Ovary (tissue), 9 donors: ENCODE results near the gene FARP2. TPM values are rescaled to one million over a fixed set of nuclear protein-coding genes. Genes with fewer than 3 reads are reported as not detected.
A peak's percentile ranks its signal among the peaks of the same experiment; 100 is the strongest.

Source experiments
- DNase-seq, 5 donors: peaks; one replicate each; pipeline ENCODE4 v3.0.0-alpha.2; 2019 to 2020
- H3K27ac ChIP-seq, 2 donors: fragments of 200-600 bp; one replicate each; pipeline versions ENCODE4 v1.5.1 to v1.8.0; 2019 to 2022
- H3K27me3 ChIP-seq: fragments of 200-600 bp; one replicate; pipeline ENCODE4 v1.8.0; 2022
- H3K36me3 ChIP-seq: fragments of 200-600 bp; sonication (generic); one replicate; pipeline ENCODE4 v1.5.1; 2019
- H3K4me1 ChIP-seq: one replicate; pipeline ENCODE4 v1.8.1; 2013; ENCODE audit warnings: mild to moderate bottlenecking, moderate library complexity; ENCODE audit not compliant: insufficient read depth
- H3K4me3 ChIP-seq: fragments of 200-600 bp; sonication (generic); one replicate; pipeline ENCODE4 v1.5.1; 2017
- H3K9me3 ChIP-seq, 2 donors: fragments of 200-600 bp in 1 of 2; sonication (generic) in 1 of 2; one replicate each; pipeline versions ENCODE4 v1.5.1 to v1.8.1; 2013 to 2019; ENCODE audit warnings: mild to moderate bottlenecking in 1 of 2, moderate library complexity in 1 of 2
- EP300 ChIP-seq: sonication (generic); formaldehyde crosslinking; IDR thresholded peaks from one replicate; pipeline ENCODE4 v1.6.1; 2017; ENCODE audit warnings: antibody characterized with exemption
- POLR2A ChIP-seq: fragments of 450-650 bp; IDR thresholded peaks from one replicate; pipeline ENCODE4 v1.6.1; 2017; ENCODE audit warnings: antibody characterized with exemption, mild to moderate bottlenecking, moderate library complexity
- WGBS, 3 donors: extraction: QIAGEN DNeasy Blood & Tissue Kit in 1 of 3; methylation state at CpG; one replicate each; pipeline versions ENCODE4 v1.1.5 to v1.1.7; 2013 to 2017; 5-methylcytosine and 5-hydroxymethylcytosine counted together
- intact Hi-C, 4 donors: fragments of 100-400 bp; cut with DNase I; formaldehyde crosslinking; loops; one replicate each; pipeline versions ENCODE4 v1.11.0 to v1.15.1; 2022 to 2023
- polyA plus RNA-seq, 2 donors: library from polyadenylated mRNA; stranded (reverse); fragments of 200-250 nt in 1 of 2; fragments of 350-450 nt in 1 of 2; fragmentation: Illumina TruSeq in 1 of 2; extraction: RNeasy Lipid Tissue Mini Kit (QIAGEN cat#74804) in 1 of 2; gene quantifications; one replicate each; pipeline ENCODE4 v1.2.3, GENCODE V29; 2013 to 2014
- total RNA-seq, 7 donors: library from RNA; depleted of rRNA in 2 of 7; stranded (reverse); fragments of >200 nt in 2 of 7; fragmentation: NEBNext Ultra II Directional in 3 of 7; extraction: Animal tissue kit (Norgen Biotek cat#: 25700) in 3 of 7; gene quantifications; one replicate each; pipeline versions ENCODE4 v1.1.0 to v1.2.4, GENCODE V29; 2016 to 2023
- TF ChIP-seq, protein P1 (sequence below), 3 donors: fragments of 450-650 bp in 2 of 3; fragments of 200-600 bp in 1 of 3; IDR thresholded peaks; one replicate each; pipeline versions ENCODE4 v1.5.1 to v1.8.0; 2016 to 2022; ENCODE audit warnings: antibody characterized with exemption in 3 of 3, mild to moderate bottlenecking in 1 of 3
- donor health status: DM: no; HTN: no; CAD: no; lungs with moderate emphysema.
- donor health status: DM: no; HTN: no; CAD: no.
- donor health status: Bipolar disorder and iron deficiency.
- donor health status: DM: yes; HTN: yes; CAD: no.
- donor health status: DM: no; HTN: no; CAD: no.
- donor health status: DM: yes; HTN: yes; CAD: no.

FARP2 gene
- total and polyA plus RNA-seq, 9 donors = 13.5 to 62.1 (median 39.5) TPM

DNA sequence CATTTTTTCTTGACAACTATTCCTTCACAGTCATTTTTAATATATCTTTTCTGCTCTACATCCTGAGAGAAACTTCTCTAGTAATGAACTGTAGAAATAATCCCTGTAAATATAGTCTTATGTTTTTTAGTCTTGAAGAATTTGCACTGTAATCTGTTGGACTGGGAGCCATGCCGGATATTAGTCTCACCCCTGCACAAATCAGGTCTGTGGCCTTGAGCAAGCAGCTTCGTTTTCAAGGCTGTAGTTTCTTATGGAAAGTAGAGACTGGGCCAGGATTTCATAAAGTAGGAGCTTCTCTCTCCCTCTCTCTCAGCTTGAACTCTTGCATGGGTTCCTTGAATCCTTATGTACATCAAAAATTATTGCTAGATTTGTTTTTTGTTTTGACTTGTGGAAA, 8.7 kb downstream of the FARP2 start:
- WGBS, 3 donors = 4 to 10% (median 10%) methylated on average over 2 of the region's 2 CpGs

DNA sequence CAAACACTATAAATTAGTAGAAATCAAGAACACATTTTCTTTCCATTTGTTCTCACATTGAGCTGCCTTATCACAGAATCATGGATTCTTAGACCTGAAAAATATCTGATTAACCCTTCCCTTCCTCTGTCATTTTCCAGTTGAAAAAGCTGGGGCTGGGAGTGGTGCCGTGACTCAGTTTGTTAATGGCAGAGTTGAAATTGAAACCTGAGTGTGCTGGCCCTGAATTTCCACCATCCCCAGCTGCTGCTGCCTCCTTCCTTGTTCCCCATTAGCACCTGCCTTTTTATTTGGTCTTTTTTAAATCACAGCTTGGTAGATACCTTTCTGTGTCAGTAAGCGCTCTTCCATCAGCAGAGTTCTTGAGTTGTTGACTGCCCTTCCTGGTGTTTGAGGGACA, 10.6 kb downstream of the FARP2 start:
- Histone ChIP-seq H3K4me3 (no peak overlapping the region), H3K36me3 (no peaks in the 10 kb centered on the region), H3K27ac (no peak overlapping the region), H3K27me3 (no peaks in the 10 kb centered on the region), H3K9me3 (no peaks in the 10 kb centered on the region), H3K4me1 (peaks cover 8% of the 10 kb centered on the region)
- TF ChIP-seq, protein P1, sequence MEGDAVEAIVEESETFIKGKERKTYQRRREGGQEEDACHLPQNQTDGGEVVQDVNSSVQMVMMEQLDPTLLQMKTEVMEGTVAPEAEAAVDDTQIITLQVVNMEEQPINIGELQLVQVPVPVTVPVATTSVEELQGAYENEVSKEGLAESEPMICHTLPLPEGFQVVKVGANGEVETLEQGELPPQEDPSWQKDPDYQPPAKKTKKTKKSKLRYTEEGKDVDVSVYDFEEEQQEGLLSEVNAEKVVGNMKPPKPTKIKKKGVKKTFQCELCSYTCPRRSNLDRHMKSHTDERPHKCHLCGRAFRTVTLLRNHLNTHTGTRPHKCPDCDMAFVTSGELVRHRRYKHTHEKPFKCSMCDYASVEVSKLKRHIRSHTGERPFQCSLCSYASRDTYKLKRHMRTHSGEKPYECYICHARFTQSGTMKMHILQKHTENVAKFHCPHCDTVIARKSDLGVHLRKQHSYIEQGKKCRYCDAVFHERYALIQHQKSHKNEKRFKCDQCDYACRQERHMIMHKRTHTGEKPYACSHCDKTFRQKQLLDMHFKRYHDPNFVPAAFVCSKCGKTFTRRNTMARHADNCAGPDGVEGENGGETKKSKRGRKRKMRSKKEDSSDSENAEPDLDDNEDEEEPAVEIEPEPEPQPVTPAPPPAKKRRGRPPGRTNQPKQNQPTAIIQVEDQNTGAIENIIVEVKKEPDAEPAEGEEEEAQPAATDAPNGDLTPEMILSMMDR (IDR thresholded peaks at IDR 0.05) = no peak
- no peak for TF ChIP-seq POLR2A
- no peak for TF ChIP-seq EP300
- DNase-seq = no peak
- intact Hi-C loops = no loop called here
- 93 to 96% (median 93%) methylated on average over 2 of the region's 2 CpGs for WGBS, 3 donors

More for the DNA sequence above, 8.7 kb downstream of the FARP2 start:
- peak in 2 of 5 donors; percentile 31 to 58 for DNase-seq
- Histone ChIP-seq H3K4me3 (no peak overlapping the region), H3K36me3 (no peaks in the 10 kb centered on the region), H3K9me3 (no peaks in the 10 kb centered on the region), H3K27ac (peak overlapping the region in 1 of 2 donors; percentile 9), H3K27me3 (no peaks in the 10 kb centered on the region), H3K4me1 (peaks cover 9% of the 10 kb centered on the region)
- TF ChIP-seq POLR2A = no peak
- TF ChIP-seq, protein P1 (IDR thresholded peaks at IDR 0.05) = no peak
- no peak for TF ChIP-seq EP300
- intact Hi-C loops = no loop called here

DNA sequence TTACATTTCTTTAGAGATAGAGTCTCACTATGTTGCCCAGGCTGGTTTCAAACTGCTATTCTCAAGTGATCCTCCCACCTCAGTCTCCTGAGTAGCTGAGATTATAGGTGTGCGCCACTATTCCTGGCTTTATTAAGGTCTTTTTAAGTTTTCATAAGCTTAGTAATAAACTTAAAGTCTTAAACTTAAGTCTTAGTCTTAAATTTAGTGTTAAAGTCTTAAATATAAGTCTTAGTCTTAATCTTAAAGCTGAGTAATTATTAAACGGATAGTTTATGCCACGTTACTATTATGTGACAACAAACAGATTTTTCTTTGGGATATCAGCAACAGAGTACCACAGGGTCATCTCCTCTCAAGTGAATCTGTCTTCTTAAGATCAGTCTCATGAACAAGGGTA, 12.6 kb downstream of the FARP2 start:
- WGBS, 3 donors = 80 to 90% (median 87%) methylated on average over 3 of the region's 3 CpGs
- H3K4me3 ChIP-seq = no peak overlapping the region
- intact Hi-C loops = no loop called here
- no peaks in the 10 kb centered on the region for H3K9me3 ChIP-seq
- peaks cover 15% of the 10 kb centered on the region for H3K4me1 ChIP-seq
- H3K27me3 ChIP-seq = no peaks in the 10 kb centered on the region
- H3K36me3 ChIP-seq = no peaks in the 10 kb centered on the region
- no peak overlapping the region for H3K27ac ChIP-seq
- TF ChIP-seq EP300 (no peak), POLR2A (no peak)
- TF ChIP-seq, protein P1 (IDR thresholded peaks at IDR 0.05) = no peak
- DNase-seq = no peak

DNA sequence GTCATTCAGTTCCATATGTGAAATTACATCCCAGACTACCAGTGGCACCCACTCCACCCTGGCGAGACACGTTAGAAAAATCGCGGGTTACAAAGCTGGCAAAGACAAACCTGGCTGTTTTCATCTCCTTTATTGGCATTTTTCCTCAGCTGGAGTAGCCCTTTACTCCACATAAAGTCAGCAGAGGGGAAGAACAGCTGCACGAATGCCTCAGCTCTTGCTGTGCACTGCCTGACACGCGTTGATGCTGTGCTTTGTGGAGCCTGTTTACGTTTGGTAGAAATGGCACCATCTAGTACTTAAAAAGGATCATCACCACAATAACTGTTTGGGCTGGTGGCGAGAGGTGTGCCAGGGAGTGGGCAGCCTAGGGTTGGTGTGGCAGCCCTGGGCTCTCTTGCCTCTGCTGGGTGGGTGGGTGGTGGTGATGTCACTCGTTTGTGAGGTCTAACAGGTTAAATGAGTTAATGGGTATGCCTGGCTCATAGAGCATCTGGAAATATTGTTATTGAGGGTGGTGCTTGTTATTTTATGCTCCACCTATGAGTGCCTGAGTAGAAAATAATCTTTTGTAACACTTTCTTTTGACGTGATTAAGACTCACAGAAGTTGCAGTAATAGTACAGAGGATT, 16.4 kb downstream of the FARP2 start:
- no peak overlapping the region for H3K27ac ChIP-seq
- H3K4me1 ChIP-seq = peaks cover 9% of the 10 kb centered on the region
- TF ChIP-seq POLR2A (no peak), EP300 (no peak)
- TF ChIP-seq, protein P1 (IDR thresholded peaks at IDR 0.05) = no peak
- H3K27me3 ChIP-seq = no peaks in the 10 kb centered on the region
- 29 to 55% (median 37%) methylated on average over 11 of the region's 11 CpGs for WGBS, 3 donors
- intact Hi-C loops = no loop called here
- no peaks in the 10 kb centered on the region for H3K9me3 ChIP-seq
- no peaks in the 10 kb centered on the region for H3K36me3 ChIP-seq
- no peak for DNase-seq
- H3K4me3 ChIP-seq = no peak overlapping the region
